HAP-1 (cell line): ENCODE results near the gene RPA3.

Source experiments
- DNase-seq, 2 experiments: peaks; one replicate each; pipeline ENCODE4 v3.0.0-alpha.2; 2016 to 2020; ENCODE audit warnings: low spot score in 2 of 2
- H3K27me3 ChIP-seq: fragments of 250-450 bp; sonication (Bioruptor Pico); 2 replicates; pipeline ENCODE4 v1.5.1; 2020; ENCODE audit warnings: low read depth, mild to moderate bottlenecking, moderate library complexity
- H3K36me3 ChIP-seq: fragments of 250-450 bp; sonication (Bioruptor Pico); replicated peaks from 2 replicates; pipeline ENCODE4 v1.5.1; 2020; ENCODE audit warnings: mild to moderate bottlenecking
- H3K4me1 ChIP-seq: fragments of 250-450 bp; sonication (Bioruptor Pico); 2 replicates; pipeline ENCODE4 v1.5.1; 2020; ENCODE audit warnings: mild to moderate bottlenecking
- H3K4me3 ChIP-seq: fragments of 250-450 bp; sonication (Bioruptor Pico); 2 replicates; pipeline ENCODE4 v1.5.1; 2020; ENCODE audit warnings: mild to moderate bottlenecking, moderate library complexity
- H3K9me3 ChIP-seq: fragments of 250-450 bp; sonication (Bioruptor Pico); 2 replicates; pipeline ENCODE4 v1.5.1; 2020; ENCODE audit warnings: mild to moderate bottlenecking, moderate library complexity
- in situ Hi-C: fragments of 300-500 bp; cut with MboI; formaldehyde crosslinking; loops from 3 replicates; pipeline ENCODE4 v1.14.3; 2020; ENCODE audit warnings: low sequenced_read_pairs, inconsistent platforms, mixed read lengths

The RPA3 gene

DNA sequence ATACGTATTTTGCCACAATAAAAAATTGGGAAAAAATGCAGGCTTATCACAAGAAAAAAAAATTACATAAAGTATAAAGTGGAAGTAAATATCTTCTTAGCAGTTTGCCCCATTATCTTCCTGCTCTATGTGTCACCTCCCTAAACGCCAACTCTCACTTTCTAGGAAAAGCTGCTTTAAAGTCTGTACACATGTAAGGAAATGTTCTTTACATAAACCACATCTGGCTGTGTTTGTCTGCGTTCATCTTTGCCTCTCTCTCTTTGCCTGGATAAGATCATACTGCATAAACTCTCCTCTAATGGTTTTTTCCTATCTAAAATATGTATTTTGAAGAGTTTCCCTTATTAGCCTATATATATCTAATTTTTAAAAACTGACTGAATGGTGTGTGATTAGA lies 100.9 kb downstream of the RPA3 start:
- Histone ChIP-seq H3K36me3 (no peaks in the 10 kb centered on the region), H3K27me3 (no peaks in the 10 kb centered on the region)
- in situ Hi-C loops: no loop called here

DNA sequence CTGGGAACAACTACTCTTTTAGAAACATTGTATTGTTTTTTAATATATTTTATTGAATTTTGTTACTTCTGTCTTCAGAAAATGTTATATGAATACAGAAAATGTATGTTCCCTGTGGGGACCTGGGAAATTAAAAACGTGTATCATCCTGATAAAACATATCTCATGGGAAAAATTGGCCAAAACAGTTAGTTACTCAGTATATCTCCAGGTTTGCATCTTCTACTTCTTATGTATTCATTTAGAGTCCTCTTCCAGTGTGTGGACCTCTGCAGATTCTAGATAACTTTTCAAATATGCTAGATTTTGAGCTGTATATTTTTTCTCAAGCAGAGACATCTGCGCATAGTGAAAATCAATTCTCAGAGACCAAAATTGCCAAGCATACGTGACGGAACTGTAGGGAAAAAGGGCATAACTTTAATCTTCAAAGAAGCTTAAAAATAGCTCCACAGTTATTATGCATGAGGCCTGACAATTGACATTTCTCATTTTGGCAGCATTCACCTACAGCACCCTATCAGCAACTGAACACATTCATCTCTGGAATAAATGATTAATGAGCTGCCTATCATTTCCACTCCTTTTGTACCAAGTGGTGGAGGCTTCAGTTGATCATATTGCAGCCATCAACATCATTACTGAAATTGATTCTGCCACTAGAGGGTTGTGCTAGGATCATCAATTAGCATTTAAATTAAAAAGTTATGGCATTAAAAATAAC lies 104.2 kb downstream of the RPA3 start:
- Histone ChIP-seq H3K9me3 (no peaks in the 10 kb centered on the region), H3K27me3 (no peaks in the 10 kb centered on the region), H3K4me1 (no peaks in the 10 kb centered on the region), H3K4me3 (no peak overlapping the region), H3K36me3 (no peaks in the 10 kb centered on the region)
- no peak for DNase-seq
- in situ Hi-C loops: no loop called here

More for the DNA sequence above, 100.9 kb downstream of the RPA3 start:
- Histone ChIP-seq H3K9me3 (no peaks in the 10 kb centered on the region), H3K4me1 (no peaks in the 10 kb centered on the region), H3K4me3 (no peak overlapping the region)
- no peak for DNase-seq

DNA sequence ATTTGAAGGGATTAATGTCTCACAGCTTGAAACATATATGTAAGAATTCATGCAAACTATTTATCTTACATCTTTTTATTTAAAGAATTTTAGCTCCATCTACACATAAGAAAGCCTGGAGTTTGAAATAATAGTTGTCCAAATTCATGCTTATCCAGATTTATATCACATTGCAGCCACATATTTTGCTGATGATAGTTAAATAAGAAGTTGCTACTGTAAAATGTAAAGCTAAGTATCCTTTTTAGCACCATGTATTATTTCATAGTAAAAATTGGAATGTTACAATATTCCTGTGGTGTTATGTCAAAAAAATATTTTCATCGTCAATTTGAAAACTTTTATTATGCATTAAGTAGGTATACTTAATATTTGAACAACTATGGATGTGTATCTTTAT lies 105.2 kb downstream of the RPA3 start:
- Histone ChIP-seq H3K4me1 (peaks cover 3% of the 10 kb centered on the region; the same call in 1 of the 2 replicates), H3K4me3 (no peak overlapping the region), H3K27me3 (no peaks in the 10 kb centered on the region), H3K36me3 (no peaks in the 10 kb centered on the region), H3K9me3 (no peaks in the 10 kb centered on the region)
- in situ Hi-C loops: no loop called here
- no peak for DNase-seq

DNA sequence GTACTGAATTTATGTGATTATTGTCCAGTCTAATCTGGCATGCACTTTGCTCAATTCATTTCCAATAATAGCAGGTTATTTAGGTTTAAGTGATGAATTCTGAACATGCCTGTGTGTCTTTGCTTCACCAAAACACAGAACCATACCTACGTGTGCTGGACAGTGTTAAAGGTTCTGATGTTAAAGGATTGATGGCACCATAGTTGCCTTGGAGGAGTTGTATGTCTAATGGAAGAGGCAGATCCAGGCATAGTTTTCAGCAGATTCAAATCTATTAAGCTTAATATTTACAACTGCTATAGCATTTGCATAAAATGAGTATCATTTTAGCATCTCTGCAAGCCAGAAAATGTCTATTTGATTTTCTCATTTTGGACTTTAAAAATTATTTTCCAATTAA lies 105.9 kb downstream of the RPA3 start:
- H3K9me3 ChIP-seq: no peaks in the 10 kb centered on the region

GRCh38 chr7:7609330-7609729 lies 109.1 kb downstream of the RPA3 start:
- in situ Hi-C loops: no loop called here
- Histone ChIP-seq H3K9me3 (no peaks in the 10 kb centered on the region), H3K4me3 (no peak overlapping the region), H3K27me3 (no peaks in the 10 kb centered on the region), H3K36me3 (no peaks in the 10 kb centered on the region; the same call in 1 of the 2 replicates), H3K4me1 (peaks cover 3% of the 10 kb centered on the region; the same call in 1 of the 2 replicates)
- DNase-seq: peak in 1 of 2 experiments; percentile 63

More for the DNA sequence above, 105.9 kb downstream of the RPA3 start:
- H3K4me3 ChIP-seq: no peak overlapping the region
- in situ Hi-C loops: no loop called here
- no peaks in the 10 kb centered on the region for H3K27me3 ChIP-seq
- no peak for DNase-seq
- H3K36me3 ChIP-seq: no peaks in the 10 kb centered on the region
- peaks cover 3% of the 10 kb centered on the region; the same call in 1 of the 2 replicates for H3K4me1 ChIP-seq

- Histone ChIP-seq H3K36me3 (no peaks in the 10 kb centered on the region; the same call in 1 of the 2 replicates), H3K9me3 (no peaks in the 10 kb centered on the region), H3K4me3 (no peak overlapping the region), H3K4me1 (peaks cover 3% of the 10 kb centered on the region; the same call in 1 of the 2 replicates), H3K27me3 (no peaks in the 10 kb centered on the region)
- DNase-seq: no peak
- in situ Hi-C loops: no loop called here
Observed at GRCh38 chr7:7607010-7607409, 111.4 kb downstream of the RPA3 start.

DNA sequence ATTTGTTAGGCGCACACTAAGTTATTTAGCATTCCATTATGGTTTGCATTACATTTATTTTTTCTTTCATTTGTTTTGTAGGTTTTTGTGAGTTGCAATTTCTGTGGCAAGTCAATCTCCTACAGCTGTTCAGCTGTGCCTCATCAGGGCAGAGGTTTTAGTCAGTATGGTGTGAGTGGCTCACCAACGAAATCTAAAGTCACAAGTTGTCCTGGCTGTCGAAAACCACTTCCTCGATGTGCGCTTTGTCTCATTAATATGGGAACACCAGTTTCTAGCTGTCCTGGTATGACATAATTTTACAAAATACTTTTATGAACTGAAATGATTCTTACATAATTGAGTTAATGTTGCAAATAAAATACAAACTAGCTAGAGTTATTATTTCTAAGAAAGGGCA lies 122.2 kb downstream of the RPA3 start:
- H3K9me3 ChIP-seq: peaks cover 3% of the 10 kb centered on the region; the same call in 1 of the 2 replicates
- H3K4me3 ChIP-seq: no peak overlapping the region
- H3K27me3 ChIP-seq: no peaks in the 10 kb centered on the region
- DNase-seq: no peak
- no peaks in the 10 kb centered on the region for H3K4me1 ChIP-seq
- in situ Hi-C loops: no loop called here
- peaks cover 16% of the 10 kb centered on the region for H3K36me3 ChIP-seq

GRCh38 chr7:7595451-7595850 lies 123.0 kb downstream of the RPA3 start:
- Histone ChIP-seq H3K4me1 (no peaks in the 10 kb centered on the region), H3K36me3 (peaks cover 16% of the 10 kb centered on the region), H3K27me3 (no peaks in the 10 kb centered on the region), H3K9me3 (peaks cover 3% of the 10 kb centered on the region; the same call in 1 of the 2 replicates), H3K4me3 (no peak overlapping the region)
- DNase-seq: peak in 1 of 2 experiments; percentile 16
- in situ Hi-C loops: no loop called here
